CD4-positive, alpha-beta T cell treated with Interleukin-10 for 1 hour (primary cell): Measurements from ENCODE around the gene CRKL.

Experiments used
- DNase-seq: peaks from one replicate; pipeline ENCODE4 v3.0.0-alpha.2; 2020

CRKL gene

GRCh38 chr22:20987375-20987774 is 70.2 kb downstream of the CRKL start:
- DNase-seq: no peak

- no peak for DNase-seq
Observed at GRCh38 chr22:20988573-20989322, 71.5 kb downstream of the CRKL start.

- DNase-seq: no peak
Observed at GRCh38 chr22:20989323-20990138, 72.3 kb downstream of the CRKL start.

DNA sequence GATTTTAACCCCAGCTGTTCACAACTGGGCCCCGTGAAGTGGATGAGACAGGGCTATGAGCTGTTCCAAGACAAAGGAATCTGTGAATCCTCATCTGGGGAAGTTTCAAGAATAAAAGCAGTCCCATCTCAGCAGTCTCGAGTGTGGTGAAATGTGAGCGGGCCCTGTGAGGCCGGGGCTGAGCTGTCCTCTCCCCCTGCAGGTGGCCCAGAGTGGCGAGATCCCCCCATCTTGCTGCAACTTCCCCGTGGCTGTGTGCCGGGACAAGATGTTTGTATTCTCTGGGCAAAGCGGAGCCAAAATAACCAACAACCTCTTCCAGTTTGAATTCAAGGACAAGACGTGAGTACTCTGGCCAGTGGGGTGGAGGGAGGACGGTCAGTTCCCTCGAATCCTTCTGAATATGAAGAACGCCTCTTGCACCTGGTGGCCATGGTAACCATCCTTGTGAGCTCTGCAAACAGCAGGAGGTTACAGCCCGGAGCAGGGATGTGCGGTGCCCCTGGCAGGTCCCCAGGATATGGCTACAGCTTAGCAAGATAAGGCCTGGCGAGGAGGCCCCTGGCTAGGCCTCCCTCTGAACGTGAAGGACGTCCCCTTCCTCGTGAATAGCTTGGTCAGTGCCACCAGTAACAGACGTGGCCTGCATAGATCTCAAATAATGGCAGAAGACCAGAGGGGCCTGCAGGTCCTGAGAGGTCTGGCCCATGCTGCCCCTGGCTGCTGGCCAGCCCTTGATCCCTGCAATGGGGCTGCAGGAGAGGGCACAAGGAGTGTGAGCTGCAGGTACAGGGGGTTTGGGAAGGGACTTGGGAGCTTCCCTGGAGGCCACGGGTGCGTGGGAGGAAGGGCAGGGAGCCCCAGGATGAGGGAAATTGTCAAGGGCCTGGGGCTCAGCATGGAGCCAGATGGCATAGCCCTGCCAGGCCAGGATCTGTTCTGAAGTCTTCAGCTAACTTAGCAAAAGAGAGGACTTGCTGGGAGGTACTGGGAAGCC is 73.3 kb downstream of the CRKL start:
- DNase-seq: no peak

DNA sequence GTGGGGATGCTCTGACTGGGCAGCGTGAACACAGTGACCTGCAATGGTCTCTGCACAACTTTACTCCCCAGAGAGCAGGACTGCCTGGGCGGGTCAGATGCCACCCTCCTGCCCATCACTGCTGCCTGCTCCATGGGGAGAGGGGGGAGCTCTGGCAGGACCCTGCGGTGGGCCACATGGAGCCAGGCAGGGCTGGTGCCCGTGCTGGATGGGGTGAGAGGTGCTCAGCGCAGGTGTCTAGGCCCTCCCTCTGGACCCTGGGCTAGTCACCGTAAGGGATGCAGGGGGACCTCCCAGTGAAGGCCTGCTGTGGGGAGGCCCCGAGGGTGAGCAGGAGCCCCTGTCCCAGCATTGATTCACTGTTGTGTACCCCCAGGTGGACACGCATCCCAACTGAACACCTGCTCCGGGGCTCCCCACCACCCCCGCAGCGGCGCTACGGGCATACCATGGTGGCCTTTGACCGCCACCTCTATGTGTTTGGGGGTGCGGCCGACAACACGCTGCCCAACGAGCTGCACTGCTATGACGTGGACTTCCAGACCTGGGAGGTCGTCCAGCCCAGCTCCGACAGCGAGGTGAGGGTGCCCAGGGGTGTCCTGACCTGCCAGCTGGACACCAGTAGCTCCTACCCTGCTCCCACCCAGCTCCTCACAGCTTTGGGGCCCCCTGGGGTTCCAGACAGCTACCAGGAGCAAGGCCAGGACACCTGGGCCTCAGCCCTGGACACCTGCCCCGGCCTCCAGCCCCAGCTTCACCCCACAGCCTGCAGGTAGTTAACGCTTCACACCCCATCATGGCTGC is 74.2 kb downstream of the CRKL start:
- DNase-seq: no peak

DNA sequence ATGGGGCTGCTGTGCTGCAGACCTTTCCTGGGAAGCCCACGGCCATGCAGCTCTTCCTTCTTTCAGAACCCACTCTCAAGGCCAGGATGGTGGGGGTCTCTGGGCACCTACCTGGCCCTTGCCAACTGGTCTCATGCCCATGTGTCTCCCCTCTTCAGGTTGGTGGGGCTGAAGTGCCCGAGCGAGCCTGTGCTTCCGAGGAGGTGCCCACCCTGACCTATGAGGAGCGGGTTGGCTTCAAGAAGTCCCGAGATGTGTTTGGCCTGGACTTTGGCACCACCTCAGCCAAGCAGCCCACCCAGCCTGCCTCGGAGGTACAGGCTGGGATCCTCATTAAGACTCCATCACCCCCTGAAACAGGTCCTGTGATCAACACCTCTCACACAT is 74.8 kb downstream of the CRKL start:
- DNase-seq: no peak

DNA sequence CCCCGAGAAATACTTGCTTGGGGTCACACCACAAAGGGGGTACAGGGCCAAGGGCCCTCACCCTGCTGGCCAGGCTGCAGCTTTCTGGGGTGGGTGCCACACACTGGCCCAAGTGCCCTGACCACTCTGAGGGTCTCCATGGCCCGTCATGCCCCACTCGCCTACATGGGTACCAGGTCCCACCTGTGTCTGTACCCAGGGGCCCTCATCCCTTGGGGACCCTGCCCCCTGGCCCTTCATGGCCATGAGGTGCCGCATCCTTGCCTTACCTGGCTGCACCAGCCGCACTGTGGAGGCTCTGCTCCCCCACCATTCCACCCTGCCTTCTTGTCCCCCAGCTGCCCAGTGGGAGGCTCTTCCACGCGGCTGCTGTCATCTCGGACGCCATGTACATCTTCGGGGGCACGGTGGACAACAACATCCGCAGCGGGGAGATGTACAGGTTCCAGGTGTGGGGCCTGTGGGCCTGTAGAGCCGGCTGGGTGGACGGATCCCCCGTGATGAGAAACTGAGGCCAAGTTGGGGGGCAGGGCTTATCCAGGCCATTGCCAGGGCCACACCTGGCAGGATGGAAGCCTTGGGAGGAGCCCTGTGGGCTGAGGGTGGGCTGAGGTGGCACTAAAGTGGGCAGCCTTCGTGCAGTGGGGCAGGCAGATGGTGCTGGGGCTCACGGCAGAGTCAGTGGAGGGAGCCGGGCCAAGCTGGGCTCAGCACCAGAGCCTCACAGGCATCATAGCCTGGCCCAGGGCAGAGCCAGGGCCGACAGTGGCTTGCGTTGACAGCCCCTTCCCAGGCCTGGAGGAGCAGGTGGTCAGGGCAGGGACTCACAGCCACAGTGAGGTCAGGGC is 75.5 kb downstream of the CRKL start:
- DNase-seq: no peak

GRCh38 chr22:20993304-20994127 is 76.3 kb downstream of the CRKL start:
- DNase-seq: no peak

DNA sequence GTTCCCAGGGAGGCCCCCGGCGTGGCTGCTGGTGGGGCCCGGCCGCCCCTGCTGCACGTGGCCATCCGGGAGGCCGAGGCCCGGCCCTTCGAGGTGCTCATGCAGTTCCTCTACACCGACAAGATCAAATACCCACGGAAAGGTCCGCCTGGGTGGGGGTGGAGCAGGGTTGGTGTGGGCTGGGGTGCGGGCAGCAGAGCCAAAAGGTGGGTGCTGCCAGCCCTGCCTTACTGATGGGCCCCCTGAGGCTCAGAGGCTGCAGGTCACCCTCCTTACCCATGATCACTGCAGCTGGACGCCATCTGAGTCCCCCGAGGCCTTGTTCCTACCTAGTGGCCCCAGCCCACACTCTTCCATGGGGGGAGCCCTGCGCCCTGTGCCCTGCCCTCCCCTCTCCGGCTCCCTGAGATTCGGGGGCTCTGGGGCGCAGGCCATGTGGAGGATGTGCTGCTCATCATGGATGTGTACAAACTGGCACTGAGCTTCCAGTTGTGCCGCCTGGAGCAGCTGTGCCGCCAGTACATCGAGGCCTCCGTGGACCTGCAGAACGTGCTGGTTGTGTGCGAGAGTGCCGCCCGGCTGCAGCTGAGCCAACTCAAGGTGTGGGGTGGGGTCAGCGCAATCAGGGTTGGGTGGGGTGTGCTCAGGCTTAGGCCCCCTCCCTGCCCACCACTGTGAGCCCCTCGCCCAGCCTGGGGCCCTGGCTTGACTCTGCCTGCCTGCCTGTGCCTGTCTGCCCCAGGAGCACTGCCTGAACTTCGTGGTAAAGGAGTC is 77.1 kb downstream of the CRKL start:
- DNase-seq: no peak

GRCh38 chr22:20994902-20995241 is 77.7 kb downstream of the CRKL start:
- no peak for DNase-seq

GRCh38 chr22:20995329-20996030 is 78.3 kb downstream of the CRKL start:
- DNase-seq: no peak

DNA sequence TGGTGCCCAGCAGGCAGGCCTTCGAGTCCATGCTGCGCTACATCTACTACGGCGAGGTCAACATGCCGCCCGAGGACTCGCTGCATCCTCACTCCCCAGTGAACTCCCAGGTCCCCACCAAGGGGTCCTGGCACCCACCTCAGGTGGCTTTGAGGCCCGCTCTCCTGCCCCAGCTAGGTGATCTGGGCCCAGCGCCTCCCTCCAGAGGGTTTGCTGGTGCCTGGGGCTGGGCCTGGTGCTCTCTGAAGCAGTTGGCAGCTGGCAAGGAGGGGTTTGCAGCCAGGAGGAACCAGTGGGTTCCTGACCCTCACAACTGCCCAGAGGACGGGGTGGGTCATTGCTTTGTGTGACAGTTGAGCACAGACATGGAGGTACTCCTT is 78.8 kb downstream of the CRKL start:
- no peak for DNase-seq

- no peak for DNase-seq
Observed at GRCh38 chr22:20996598-20997535, 79.7 kb downstream of the CRKL start.

DNA sequence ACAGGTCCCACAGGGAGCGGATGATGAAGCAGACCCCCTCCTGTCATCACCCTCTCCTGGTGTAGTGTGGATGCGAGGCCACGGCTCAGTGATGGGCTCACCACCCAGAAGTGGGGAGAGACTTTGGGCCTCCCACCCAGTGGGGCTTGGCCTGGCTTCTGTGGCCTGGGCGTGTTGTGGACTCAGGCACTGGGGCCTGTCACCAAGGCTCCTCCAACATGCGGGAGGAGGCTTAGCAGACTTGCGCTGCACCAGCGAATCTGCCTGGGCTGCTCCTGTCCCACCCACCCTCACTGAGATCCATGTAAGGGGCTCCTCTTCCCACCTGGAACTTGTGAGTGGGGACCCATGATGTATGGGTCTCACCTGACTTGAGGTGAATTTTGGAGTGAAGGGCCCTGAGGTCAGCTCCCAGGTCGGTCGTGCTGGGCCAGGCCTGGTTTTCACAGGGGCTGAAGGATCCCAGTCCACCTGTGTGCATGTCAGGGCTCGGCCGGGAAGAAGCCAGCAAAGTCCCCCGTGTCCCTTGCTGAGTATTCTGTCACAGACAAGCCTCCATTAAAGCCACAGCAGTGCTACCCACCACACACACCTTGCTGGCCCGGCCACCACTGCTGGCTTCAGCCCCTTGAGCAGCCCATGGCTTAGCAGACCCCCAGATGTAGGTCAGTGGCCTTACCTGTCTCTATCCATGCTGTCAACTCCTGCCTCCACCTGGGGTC is 80.5 kb downstream of the CRKL start:
- DNase-seq: no peak

GRCh38 chr22:20998411-20999336 is 81.5 kb downstream of the CRKL start:
- DNase-seq: no peak
